ENCODE results near the gene KCNN2.

Gene KCNN2

DNA sequence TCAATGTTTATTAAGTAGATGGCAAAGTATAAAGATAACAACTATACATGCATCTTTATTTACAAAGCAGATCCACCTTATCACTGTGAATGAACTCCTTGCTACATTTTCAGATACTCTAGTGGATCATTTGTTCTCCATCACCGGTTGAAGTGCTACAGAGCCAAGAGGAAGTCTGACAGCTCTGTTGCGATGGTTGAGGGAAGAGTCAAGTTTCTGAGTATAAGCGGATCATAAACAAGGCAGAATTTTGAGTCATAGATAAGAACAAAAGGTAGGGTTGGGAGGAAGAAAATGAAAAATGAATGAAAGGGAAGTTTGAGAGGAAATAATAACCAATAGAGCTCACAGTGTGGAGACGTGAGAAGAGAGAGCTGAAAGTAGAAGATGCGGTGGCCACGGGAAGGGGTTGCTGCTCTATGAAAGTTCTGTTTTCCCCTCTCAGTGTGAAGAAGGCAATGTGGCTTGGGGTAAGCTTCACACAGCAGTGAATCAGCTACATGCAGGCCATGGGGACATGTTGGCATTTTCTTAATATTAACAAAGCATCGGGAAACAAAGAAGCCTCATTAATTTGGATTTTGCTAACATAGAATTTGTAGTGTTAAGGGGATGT lies 30.8 kb upstream of the KCNN2 start:
- H3K4me2 ChIP-seq: no peak overlapping the region
- H3K4me3 ChIP-seq: no peak overlapping the region
- H3K9me3 ChIP-seq: no peaks in the 10 kb centered on the region
- no peak overlapping the region for H3K9ac ChIP-seq
- no peaks in the 10 kb centered on the region for H4K20me1 ChIP-seq
- no peaks in the 10 kb centered on the region for H3K36me3 ChIP-seq
- H3K4me1 ChIP-seq: no peaks in the 10 kb centered on the region
- H3K27me3 ChIP-seq: no peaks in the 10 kb centered on the region
- no peak for TF ChIP-seq Cebpa-rat (IDR thresholded peaks at IDR 0.05)
- no peak overlapping the region for H3K27ac ChIP-seq

DNA sequence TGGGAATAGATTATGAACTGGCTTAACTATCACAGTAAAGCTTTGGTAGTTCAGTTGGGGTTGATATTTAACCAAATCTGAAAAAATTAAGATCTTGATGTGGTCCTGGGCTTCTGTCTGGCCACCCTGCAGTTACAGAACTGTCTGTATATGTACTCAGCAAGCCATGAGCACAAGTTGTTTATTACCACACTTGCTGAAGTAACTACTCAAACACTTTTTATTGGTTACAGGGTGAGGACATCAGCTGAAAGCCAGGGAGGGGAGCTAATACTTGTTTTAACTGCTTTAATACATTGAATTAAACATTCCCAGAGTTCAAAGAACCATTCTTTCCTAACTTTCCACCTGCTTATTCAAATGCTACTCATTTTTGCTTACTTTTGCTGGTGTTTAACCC lies 29.4 kb upstream of the KCNN2 start:
- Histone ChIP-seq H3K27me3 (no peaks in the 10 kb centered on the region), H3K4me1 (no peaks in the 10 kb centered on the region), H3K9me3 (no peaks in the 10 kb centered on the region), H3K4me2 (no peak overlapping the region), H3K27ac (no peak overlapping the region), H3K9ac (no peak overlapping the region), H3K4me3 (no peak overlapping the region), H3K36me3 (no peaks in the 10 kb centered on the region), H4K20me1 (no peaks in the 10 kb centered on the region)
- TF ChIP-seq Cebpa-rat (IDR thresholded peaks at IDR 0.05): no peak

DNA sequence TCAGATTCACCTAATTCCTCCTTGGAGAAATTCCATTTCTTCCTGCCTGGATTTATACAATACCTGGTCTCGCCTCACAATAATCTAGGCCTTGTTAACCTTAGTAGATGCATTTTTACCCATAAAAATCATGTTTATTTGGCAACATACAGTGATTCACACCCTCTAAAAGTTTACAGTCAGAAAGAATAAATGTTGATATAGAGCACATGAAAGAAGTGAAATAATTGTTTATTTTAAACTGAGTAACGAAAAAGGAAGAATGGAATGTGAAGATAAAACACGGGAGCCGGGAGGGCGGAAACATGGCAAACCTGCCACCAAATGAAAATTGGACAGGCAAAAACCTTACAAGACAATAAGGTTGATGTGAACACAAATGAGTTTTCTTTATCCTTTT lies 28.9 kb upstream of the KCNN2 start:
- Histone ChIP-seq H3K4me3 (no peak overlapping the region), H3K27ac (no peak overlapping the region), H3K9me3 (no peaks in the 10 kb centered on the region), H3K4me1 (no peaks in the 10 kb centered on the region), H3K4me2 (no peak overlapping the region), H3K9ac (no peak overlapping the region), H3K27me3 (no peaks in the 10 kb centered on the region), H4K20me1 (no peaks in the 10 kb centered on the region), H3K36me3 (no peaks in the 10 kb centered on the region)
- no peak for TF ChIP-seq Cebpa-rat (IDR thresholded peaks at IDR 0.05)

DNA sequence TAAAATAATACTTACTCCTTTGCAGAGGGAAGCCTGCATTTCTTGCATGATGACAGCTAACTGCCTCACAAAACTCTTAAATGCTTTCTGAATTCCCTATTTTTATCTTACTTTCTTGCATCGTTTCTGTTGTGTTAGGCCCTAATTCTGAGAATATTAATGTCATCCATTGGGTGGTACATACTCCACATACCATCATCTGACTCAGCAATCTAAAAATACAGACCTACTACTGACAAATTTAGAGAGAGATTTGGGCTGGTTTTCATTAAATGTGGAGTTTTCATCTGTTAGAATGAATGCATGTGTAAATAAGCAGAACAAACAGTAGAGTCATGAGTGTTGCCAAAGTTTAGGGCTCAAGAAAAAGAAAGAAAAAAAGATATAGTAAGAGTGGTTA lies 26.5 kb upstream of the KCNN2 start:
- H4K20me1 ChIP-seq: no peaks in the 10 kb centered on the region

DNA sequence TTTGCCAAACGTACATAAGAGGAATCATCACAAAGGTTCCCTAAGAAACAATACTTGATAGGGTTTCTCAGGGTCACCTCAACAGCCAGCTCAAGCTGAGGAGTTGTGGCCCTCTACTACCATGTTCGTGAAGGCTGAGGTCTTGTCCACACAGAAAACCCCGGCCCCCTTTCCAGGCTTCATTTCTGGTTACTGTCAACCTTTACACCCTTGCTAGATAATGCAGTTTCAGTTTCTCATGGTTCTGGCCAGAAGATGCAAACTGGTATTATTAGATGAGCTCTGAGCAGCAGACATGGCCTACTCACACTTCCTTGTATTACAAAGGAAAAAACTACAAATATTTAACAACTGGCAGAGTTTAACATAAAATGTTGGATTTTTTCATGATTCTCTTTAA lies 22.8 kb upstream of the KCNN2 start:
- H3K4me3 ChIP-seq: no peak overlapping the region
- H4K20me1 ChIP-seq: no peaks in the 10 kb centered on the region
- H3K4me1 ChIP-seq: no peaks in the 10 kb centered on the region
- H3K27me3 ChIP-seq: no peaks in the 10 kb centered on the region
- TF ChIP-seq Cebpa-rat (IDR thresholded peaks at IDR 0.05): no peak
- H3K27ac ChIP-seq: no peak overlapping the region
- H3K4me2 ChIP-seq: no peak overlapping the region
- peaks cover 8% of the 10 kb centered on the region; the same call in 1 of the 2 replicates for H3K9me3 ChIP-seq
- H3K9ac ChIP-seq: no peak overlapping the region
- H3K36me3 ChIP-seq: no peaks in the 10 kb centered on the region

More for the DNA sequence above, 26.5 kb upstream of the KCNN2 start:
- TF ChIP-seq Cebpa-rat (IDR thresholded peaks at IDR 0.05): no peak
- H3K9ac ChIP-seq: no peak overlapping the region
- H3K4me2 ChIP-seq: no peak overlapping the region
- no peak overlapping the region for H3K4me3 ChIP-seq
- no peaks in the 10 kb centered on the region for H3K36me3 ChIP-seq
- H3K9me3 ChIP-seq: peaks cover 8% of the 10 kb centered on the region; the same call in 1 of the 2 replicates
- H3K27me3 ChIP-seq: no peaks in the 10 kb centered on the region
- no peaks in the 10 kb centered on the region for H3K4me1 ChIP-seq
- H3K27ac ChIP-seq: no peak overlapping the region

DNA sequence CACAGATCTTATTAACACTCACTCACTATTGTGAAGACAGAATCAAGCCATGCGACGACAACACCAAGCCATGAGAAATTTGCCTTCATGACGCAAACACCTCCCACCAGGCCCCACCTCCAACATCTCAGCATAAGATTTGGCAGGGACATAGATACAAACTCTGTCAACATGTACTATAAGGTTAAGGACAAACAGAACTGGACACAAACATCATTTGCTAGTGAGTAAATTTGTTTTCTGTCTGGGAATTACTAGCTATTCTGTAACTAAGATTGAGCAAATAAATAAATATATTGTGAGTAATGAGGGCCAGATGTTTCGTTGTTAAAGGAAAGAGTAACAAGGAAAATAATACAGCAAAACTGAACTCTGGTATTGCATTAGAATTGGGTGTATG lies 15.7 kb upstream of the KCNN2 start:
- H3K4me3 ChIP-seq: no peak overlapping the region
- H3K27ac ChIP-seq: no peak overlapping the region
- H3K9ac ChIP-seq: no peak overlapping the region
- no peak overlapping the region for H3K4me2 ChIP-seq
- no peaks in the 10 kb centered on the region for H3K4me1 ChIP-seq
- no peaks in the 10 kb centered on the region for H3K36me3 ChIP-seq
- no peaks in the 10 kb centered on the region for H3K9me3 ChIP-seq
- TF ChIP-seq Cebpa-rat (IDR thresholded peaks at IDR 0.05): no peak
- no peaks in the 10 kb centered on the region for H4K20me1 ChIP-seq
- H3K27me3 ChIP-seq: no peaks in the 10 kb centered on the region

DNA sequence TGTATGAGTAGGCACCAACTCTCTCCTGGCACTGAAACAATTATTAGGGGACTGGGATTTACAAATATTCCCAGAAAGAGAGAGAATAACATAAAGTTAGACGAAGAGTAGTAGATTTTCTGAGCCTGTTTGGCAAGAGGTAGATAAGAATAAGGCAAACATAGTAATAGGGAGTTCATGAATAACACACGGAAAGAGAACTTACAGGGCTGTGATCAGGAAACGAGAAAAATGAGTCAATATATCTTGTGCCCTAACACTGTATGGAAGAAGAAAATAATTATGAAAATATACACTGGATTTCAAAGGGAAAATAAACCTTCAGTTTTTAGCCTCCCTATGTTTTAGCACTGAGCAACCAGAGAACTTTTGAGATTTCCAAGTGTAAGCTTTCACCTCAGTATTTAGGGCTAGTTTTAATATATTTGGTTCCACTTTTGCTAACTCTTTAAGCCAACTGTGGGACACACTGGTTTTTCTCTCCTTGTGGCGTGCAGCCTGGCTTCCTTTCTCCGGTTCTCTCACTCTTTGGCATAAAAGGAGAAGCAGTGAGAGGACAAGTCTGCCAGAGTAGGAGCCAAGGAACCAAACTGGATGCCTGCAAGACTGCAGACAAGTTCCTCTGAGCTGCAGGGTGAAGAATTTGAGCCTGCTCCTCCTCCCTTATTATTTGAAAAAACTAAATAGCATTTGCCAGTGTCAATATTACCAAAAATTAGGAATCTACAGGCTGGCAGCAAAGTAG lies 6.6 kb upstream of the KCNN2 start:
- Histone ChIP-seq H3K36me3 (no peaks in the 10 kb centered on the region), H3K9ac (no peak overlapping the region), H3K4me2 (no peak overlapping the region), H3K4me1 (no peaks in the 10 kb centered on the region), H3K4me3 (no peak overlapping the region), H3K27me3 (no peaks in the 10 kb centered on the region), H3K9me3 (no peaks in the 10 kb centered on the region), H3K27ac (no peak overlapping the region), H4K20me1 (no peaks in the 10 kb centered on the region)
- TF ChIP-seq Cebpa-rat (IDR thresholded peaks at IDR 0.05): no peak

DNA sequence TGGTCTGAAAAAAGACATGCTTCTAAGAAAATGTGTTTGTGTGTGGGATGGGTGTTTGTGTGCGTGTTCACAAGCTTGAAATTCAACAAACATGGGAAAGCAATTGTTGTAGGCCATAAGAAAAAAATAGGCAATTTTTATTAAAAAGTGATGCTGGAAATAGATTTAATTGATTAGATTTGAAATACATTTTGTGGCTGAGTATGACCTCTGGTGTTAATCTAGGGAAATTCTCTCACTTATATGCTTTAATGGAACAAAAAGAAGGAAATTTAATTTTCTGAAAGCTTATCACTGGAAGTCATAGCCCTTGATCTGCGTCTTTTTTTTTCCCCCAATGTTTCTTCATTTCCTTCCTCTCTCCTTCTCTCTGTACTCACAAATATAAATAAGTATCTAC lies 3.5 kb upstream of the KCNN2 start:
- H3K4me1 ChIP-seq: no peaks in the 10 kb centered on the region
- no peak overlapping the region for H3K9ac ChIP-seq
- no peaks in the 10 kb centered on the region for H4K20me1 ChIP-seq
- H3K9me3 ChIP-seq: peaks cover 27% of the 10 kb centered on the region
- no peaks in the 10 kb centered on the region for H3K27me3 ChIP-seq
- TF ChIP-seq Cebpa-rat (IDR thresholded peaks at IDR 0.05): no peak
- H3K4me3 ChIP-seq: no peak overlapping the region
- no peaks in the 10 kb centered on the region for H3K36me3 ChIP-seq
- H3K4me2 ChIP-seq: no peak overlapping the region
- no peak overlapping the region for H3K27ac ChIP-seq

DNA sequence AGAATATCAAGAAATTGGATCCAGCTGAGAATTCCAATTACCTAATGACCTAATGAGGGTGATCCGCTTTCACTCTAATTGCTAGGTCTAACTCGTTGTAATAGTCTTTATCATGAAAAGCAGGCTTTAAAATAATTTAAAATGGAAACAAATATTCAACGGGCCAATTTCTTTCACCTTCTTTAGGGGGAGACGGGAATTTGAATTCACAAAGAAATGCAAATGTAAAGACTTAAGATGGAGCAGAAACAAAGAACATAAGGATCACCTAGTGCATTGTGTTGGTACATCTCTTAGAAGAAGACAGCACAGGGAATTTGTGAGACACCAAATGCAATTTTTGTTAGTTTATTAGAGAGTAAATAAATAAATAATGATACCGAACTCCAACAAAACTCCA lies 1.5 kb upstream of the KCNN2 start:
- TF ChIP-seq Cebpa-rat (IDR thresholded peaks at IDR 0.05): no peak
- Histone ChIP-seq H3K4me2 (no peak overlapping the region), H4K20me1 (no peaks in the 10 kb centered on the region), H3K4me1 (no peaks in the 10 kb centered on the region), H3K27ac (no peak overlapping the region), H3K36me3 (no peaks in the 10 kb centered on the region), H3K9ac (no peak overlapping the region), H3K9me3 (peaks cover 33% of the 10 kb centered on the region), H3K27me3 (no peaks in the 10 kb centered on the region), H3K4me3 (no peak overlapping the region)

DNA sequence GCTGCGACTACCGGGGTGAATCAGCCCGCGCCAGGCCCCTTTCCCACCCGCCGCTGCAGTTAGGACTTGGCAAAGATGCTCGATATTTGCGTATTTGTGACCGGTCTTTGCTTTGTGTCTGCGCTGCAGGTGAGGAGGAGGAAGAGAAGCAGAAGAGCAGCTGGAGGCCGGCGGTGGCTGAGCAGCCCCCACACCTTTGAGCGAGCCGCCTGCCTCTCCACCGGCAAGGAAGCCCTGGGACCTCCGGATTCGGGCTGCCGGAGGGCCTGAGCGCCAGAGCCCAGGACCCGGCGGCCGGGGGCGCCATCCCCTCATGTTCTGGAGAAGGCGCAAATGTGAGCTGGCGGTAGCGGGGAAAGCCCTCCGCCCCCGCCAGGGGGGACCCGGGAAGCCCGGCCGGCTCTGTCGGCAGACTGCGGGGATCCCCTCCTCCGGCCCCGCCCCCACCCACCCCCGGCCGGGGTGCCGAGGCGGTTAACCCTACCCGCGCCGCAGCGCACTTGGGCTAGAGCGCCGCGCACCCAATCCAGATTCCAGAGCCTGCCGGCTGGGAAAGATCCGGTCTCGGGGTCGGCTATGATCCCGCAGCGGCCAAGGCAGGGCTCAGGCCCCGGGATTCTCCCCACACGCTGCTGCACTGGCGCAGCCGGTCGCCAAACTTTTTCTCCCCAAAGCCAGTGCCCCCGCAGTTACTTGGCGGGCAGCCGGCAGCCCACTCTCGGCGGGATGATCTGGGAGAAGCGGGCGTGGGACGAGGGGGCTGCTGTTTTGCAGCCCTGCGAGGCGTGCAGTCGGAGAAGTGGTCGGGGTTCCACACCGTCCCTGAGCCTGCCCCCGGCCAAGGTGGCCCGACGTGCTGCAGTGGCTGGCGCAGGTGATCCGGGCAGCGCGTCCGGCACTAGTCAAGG lies 800 bp upstream of the KCNN2 start:
- TF ChIP-seq Cebpa-rat (IDR thresholded peaks at IDR 0.05): no peak
- Histone ChIP-seq H3K27me3 (no peaks in the 10 kb centered on the region), H3K27ac (no peak overlapping the region), H3K36me3 (no peaks in the 10 kb centered on the region), H3K4me1 (no peaks in the 10 kb centered on the region), H3K4me2 (no peak overlapping the region), H3K4me3 (no peak overlapping the region), H4K20me1 (no peaks in the 10 kb centered on the region), H3K9ac (no peak overlapping the region), H3K9me3 (peaks cover 33% of the 10 kb centered on the region)
